ENCODE results near the gene JMJD4. TPM values are rescaled to one million over a fixed set of nuclear protein-coding genes. Genes with fewer than 3 reads are reported as not detected.

The JMJD4 gene
- polyA plus RNA-seq, 3 donors: 18.6 to 21.1 (median 18.8) TPM

DNA sequence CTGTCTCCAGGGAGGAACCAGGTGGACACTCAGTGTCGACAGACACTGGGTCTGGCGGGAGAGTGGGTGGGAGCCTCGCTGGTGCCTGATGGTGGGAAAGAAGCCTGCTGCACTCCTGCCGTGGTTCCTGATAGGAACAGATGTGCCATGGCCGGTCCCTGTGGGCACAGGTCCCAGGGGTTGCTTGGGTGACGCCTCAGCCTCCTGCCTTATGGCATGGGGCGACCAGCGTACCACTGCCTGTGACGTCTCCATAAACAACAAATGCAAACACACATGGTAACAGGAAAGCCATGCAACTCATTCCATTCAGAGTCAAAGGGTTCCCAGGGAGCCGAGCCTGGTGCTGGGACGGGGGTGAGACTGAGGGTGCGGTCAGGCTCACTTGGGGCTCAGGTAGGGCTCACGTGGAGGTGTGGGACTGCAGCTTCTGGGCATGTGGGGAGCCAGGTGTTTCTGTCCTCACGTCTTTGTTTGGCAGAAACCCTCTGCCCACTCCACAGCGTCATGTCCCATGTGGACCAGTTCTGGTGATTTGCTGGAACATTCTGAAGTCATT lies 34.9 kb upstream of the JMJD4 start:
- DNase-seq: no peak

DNA sequence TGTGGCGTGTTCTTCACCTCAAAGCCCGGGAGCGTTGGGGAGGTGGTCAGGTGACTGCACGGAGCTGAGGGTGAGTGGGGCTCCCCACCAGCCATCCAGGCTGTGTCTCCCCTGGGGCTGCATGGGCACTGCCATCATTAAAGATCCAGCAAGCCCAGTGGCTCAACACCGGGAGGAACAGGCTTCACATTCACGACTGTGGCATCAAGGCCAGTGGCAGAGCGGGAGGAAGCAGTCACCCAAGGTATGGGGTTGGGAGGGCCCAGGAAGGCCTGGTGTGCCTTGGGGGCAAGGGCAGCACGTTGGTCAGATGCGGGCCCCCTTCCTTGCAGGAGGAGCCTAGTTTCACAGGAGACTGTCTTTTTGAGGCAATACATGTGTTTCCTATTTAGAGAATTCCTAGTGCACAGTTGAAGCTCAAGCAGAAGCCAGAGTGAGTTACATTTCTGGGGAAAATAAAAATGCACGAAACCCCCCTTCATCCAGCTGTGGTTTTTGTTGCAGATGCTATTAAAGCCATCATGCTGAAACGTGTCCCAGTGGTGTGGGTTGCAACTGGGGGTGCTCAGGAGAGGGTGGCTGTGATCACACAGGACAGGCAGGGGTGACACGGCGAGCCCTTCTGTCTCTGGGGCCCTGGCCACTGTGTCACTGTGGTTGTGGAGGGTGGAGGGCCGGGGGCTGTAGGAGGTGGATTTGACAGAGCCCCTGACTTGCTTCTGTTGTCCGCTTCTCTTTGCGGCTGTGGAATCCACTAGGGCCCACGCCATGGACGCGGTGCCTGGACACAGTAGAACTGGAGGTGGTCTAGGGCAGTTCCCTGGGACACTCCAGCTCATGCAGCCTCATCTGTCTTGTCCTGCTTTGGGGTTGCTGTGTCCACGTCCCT lies 34.2 kb upstream of the JMJD4 start:
- DNase-seq: no peak

DNA sequence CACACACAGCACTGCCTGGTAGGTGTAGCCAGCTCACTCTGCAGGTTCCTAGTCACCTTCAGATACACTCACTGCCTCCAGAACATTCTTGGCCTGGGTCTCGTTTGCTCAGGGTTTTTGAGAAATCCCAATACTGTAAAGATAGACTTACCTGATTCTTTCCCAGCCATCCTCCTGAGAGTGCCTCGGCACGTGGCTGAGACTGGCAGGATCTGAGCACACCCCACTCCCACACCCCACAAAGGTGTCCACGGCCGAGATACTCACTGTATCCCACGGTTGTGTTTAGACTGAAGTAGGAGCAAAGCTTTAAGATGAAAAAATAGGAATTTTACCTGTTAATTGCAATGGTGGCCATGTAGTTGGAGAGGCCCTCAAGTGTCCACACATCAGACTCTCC lies 33.5 kb upstream of the JMJD4 start:
- DNase-seq: no peak

DNA sequence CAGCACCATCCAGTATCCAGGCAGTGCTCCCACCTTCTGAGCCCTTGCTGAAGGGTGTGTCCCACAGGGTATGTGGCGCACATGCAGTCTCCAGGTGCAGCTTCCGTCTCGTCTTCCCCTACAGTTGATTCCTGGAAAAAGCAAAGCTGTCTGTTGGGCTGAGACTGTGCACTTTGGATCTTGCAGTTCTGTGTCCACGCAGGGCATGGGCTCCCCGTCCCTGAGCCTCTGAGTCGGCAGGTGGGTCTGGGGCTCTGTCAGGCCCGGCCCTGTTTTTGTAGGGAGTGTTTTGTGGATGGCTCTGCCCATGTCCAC lies 33.0 kb upstream of the JMJD4 start:
- DNase-seq: no peak

DNA sequence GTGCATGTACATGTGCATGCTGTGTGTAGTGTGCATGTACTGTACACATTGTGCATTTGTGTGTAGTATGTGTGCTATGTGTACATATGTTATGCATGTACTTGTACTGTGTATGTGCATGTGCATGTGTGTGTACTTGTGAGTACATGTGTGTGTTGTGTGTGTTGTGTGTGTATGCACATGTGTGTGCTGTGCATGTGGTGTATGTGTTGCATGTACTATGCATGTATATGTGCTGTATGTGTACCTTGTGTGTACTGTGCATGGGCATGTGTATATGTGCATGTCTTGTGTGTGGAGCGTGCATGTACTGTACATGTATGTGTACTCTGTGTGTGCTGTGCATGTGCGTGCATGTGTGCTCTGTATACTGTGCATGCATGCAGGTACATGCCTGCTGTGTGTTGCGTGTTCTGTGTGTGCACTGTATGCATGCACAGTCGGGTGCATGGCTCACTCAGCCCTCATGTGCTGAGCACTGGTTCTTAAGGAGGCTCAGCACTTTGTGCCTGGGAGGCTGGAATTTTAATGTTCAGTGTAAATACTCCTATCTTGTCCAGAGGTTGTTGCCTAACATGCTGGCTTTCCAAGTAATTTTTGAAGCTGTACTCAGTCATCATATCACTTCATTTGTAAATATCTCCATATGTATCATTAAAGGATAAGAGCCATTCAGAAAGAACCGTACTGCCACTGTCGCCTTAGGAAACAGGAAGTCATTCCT lies 32.5 kb upstream of the JMJD4 start:
- DNase-seq: no peak

DNA sequence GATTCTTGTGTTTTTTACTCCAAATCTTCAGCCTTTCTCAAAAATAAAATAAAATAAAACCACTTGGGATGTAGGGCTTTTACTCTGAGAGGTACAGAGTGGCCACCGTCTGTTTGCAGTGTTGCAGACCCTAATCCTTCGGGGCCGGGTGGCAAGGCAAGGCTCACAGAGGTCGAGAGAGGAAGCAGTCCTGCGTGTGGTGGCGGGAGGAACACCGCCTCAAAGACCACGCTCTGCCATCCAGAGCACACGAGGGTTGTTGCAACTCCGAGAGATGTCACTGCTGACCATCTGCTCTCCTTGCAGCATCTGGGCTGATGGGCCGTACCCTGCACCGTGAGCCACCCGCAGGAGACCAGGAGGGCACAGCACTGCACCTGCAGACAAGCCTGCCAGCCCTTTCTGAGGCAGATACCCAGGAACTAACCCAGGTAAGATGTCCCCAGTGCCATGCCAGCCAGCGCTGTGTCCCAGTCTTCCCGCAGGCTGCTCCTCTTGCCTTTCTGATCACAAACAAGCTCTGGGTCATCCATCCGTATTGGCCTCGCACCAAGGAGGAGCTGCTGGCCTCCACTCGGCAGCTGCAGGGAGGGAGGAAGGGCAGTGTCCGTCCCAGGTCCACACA lies 31.7 kb upstream of the JMJD4 start:
- DNase-seq: no peak

DNA sequence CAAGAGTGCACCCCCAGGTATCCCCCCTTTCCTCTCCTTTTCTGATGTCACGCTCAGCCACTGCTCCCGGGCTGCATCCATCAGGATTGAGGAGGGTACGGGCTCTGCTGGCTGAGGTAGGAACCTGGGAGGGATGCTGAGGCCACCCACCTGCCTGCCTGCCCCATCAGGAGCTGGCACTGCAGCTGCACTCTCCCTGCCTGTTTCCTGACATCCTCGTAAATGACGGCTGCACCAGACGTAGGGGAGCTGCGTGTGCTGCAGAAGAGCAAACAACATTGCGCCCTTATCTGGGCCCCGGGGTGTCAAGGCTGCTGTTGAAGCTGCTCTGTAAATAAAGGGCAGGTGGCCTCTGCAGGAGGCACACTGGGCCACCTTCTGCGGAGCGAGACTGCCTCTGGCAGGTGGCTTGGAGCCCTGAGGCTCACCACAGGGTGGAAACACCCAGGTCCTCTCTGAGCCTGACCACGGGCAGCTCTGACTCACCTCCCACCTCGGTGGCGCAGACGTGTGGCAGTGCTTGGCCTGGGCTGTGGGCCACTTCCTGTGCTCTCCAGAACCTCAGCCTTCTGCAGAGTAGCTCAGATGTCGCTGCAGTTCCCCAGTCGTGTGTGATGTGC lies 31.0 kb upstream of the JMJD4 start:
- DNase-seq: no peak

DNA sequence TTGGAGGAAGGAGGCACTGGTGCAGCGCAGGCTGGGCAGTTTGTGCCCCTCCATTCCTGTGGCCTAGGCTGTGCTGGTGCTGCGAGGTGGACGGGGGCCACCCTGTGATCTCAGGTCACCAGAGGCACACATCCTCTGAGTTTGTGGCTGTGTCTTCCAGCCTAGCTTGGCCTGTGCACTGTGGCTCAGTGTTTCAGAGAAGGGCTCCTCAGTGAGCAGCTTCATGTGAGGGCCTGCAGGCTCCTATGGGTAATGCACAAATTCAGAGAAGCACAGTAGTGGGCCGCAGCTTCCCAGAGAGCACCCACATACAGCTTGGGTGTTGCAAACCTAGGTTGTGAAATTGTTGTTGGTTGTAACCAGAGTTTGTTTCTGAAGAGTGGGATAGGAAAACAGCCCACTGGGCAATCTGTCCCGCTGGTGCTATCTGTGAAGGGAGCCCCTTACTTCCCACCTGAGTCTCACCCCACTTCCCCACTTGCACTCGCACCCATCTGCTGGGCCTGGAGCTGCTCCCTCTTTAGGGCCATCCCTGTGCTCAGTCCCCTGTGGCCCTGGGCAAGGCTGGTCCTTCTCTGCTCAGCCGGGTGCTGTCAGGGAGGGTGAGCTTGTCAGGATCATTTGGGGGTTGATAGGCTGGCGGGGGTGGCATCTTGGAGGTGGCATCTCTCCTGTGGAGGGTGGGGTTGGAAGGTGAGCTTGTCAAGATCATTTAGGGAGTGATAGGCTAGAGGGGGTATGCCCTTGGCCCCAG lies 30.3 kb upstream of the JMJD4 start:
- DNase-seq: no peak

DNA sequence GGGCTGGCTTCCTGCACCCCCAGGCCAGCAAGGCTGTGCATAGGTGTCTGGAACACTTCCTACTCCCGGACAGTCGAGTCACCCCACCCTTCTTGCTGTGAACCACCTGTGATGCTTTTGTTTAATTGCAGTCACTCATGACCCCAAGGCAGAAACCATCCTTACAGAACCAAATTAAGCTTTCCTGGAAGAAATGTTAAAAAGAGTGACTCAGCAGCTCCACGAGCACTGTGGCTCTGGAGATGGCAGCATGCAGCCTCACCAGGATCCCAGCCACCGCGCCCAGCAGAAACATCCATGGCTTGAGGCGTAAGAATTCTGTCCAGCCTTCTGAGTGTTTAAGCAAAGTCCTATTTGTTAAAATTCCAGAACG lies 28.9 kb upstream of the JMJD4 start:
- DNase-seq: no peak

DNA sequence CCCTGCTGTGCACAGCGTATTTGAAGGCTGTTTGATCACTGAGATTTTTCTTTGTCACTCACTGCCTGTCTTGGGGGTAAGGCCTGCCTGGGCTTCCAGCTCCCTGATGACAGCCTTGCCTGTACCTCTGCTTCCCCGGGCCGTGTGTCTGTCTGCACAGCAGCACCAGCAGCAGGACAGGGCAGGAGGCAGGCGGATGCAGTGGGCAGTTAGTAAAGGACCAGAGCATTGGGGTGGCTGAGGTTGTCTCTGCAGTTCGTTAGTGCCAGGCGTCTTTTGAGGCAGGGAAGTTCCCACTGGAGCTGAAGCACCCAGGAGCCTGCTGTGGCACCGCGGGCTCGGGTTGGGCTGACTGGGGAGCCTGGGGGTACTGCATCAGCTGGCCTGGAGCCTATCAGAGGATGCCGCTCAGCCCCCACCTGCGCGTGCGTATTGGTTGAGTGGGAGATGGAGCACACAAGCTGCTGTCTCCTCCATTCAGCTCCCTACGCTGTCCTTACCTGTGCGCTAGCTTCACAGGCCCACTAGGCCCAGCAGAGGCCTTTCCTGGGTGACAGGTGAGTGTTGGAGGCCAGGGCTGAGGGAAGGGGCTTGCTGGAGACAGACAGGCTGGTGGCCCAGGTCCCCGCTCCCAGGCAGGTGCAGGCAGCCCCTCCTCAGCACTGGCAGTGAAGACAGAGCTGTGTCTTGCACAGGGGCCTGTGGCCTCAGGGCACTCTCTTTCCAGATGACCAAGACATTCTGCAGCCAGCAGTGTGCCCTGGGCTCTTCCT lies 28.3 kb upstream of the JMJD4 start:
- DNase-seq: no peak

DNA sequence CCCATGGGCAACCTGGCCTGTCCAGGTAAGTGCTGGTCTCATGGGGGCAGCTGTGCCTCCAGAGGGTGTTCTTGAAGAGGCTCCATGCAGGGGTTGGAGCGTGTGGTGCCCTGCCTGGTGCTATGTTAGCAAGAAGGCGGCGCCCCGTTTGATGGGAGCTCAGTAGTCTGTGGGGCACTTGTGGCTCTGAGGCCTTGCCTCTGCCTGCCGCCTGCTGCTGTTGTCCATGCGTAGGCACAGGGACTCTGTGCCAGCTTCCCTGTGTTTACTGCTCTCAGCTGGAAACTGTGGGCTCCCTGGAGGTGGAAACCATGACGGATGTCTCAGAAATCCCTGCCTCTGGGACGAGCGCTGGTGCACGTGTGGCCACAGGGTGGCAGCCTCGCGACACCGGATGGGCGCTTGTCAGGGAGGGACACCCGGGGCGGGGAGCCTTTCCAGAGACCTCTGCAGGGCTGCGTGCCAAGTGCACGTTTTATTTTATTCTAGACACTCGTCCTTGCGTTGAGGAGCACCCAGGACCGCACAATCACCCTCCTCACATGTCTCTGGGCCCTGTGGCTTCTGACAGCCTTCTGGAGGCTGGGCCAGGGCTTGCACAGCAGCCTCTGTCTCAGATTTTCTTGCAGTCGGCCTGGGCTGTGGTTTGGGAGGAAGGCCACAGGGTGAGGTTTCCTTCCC lies 27.3 kb upstream of the JMJD4 start:
- DNase-seq: peak; percentile 74

DNA sequence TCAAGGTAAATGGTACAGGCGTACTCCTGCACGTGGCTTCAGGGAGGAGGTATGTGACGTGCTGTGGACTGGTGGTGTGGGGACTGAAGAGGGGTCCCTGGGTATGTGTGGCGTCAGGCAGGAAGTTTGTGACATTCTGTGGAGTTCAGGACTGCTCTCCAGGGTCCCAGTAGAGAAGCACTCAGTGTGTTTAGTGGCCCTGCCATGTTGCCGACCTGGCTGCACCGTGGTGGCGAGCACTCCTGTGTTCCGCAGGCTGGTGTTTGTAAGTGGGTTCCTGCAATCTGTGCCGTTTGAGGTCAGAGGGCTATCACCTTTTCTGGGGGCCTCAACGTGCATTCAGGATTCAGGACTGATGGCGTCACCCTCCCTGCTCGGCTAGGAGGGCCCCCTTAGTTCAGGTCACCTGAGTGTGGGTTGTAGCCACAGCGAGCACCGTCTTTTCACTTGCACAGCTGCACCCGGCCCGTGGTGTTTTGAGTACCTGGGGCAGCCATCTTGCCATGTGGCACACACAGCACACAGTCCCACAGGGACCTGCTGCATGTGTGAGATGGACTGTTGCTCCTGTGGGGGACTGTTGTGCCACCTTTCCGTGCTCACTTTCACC lies 26.6 kb upstream of the JMJD4 start:
- no peak for DNase-seq

DNA sequence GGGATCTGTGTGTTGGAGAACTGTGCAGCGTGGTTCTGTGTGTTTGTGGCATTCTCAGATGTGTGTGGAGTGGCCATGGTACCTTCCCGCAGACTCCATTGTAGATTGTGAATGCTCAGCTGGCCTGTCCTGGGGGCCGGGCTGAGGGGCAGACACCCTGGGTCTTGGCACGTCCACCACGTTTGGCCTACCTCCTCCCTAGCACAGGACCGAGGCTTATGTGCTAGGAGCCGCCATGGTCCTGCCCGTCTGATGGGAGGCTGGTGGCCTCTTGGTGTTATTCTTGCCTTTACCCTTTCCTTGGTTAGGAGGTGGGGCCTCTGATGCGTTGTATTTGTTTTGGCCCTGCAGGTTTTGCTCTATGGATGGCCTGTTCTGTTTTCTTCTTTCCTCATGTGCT lies 25.3 kb upstream of the JMJD4 start:
- no peak for DNase-seq

DNA sequence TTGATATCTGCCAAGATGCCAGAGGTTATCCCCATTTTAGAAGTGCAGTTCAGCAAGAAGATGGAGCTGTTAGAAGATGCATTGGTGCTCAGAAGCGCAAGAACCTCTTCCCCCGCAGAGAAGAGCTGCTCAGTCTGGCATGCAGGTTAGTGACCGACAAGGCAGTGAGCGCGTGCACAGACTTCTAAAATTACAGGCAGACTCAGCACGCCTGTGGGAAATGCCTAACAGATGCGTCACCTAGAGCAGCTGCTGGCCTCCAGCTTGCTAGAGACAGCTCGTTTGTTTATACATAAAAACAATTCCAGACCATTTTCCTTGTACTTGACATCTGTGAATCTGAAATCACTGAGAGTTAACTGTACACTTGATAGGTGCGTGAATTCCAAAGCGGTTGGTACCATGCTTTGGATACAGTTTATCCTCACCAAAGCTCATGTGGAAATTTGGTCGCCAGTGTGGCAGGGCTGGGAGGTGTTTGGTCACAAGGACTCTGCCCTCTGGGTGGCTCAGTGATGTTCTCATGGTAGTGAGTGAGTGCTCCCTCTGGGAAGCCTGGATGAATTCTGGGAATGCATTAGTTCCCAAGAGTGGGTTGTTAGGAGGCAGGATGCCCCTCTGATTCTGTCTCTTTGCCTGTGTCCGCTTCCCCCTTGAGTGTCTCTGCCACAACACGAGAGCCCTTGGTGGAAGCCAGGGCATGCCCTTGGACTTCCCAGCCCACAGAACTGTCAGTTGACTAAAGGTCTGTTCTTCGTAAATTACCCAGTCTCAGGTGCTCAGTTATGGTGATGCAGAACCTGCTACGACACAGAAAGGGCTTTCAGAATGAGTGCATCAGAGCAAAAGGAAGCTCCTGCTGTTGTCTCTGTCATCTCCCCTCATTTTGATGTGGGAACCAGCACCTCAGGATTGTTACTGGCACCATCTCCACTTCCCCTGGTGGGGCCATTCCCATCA lies 24.5 kb upstream of the JMJD4 start:
- peak; percentile 74 for DNase-seq

DNA sequence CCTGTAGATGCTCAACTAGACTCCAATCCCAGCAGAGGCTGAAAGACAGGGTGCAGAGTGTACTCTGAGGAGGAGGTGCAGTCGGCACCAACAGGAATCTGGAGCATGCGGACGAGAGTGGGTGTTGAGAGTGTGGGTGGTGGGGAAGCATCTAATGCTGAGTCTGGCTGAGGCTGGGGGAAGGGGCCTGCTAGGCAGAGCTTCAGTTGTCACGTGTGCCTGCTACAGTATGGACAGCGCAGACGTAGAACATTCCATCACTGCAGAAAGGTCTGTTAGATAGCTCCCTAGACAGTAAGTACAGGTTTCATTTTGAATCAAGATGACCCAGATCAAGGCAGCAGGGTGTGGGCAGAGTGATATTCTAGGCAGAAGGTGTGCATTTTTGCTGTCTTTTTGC lies 23.3 kb upstream of the JMJD4 start:
- DNase-seq: no peak

DNA sequence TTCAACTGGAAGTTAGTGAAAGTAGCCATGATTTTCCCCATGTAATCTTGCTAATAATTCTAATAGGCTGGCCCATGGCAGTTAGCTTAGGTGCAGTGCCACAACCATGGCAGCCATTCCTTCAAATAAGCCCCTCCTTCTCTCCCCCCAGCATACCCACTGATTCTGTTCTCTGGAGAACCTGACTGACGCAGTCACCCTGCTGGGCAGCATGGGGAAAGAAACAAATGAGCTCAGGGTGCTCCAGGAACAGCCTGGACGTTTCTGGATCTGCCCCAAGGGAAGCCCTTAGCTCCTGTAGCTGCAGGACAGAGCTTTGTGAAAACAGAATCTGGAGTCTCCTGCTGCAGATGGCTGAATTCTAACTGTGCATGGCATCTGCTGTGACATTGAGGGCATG lies 22.7 kb upstream of the JMJD4 start:
- DNase-seq: no peak

DNA sequence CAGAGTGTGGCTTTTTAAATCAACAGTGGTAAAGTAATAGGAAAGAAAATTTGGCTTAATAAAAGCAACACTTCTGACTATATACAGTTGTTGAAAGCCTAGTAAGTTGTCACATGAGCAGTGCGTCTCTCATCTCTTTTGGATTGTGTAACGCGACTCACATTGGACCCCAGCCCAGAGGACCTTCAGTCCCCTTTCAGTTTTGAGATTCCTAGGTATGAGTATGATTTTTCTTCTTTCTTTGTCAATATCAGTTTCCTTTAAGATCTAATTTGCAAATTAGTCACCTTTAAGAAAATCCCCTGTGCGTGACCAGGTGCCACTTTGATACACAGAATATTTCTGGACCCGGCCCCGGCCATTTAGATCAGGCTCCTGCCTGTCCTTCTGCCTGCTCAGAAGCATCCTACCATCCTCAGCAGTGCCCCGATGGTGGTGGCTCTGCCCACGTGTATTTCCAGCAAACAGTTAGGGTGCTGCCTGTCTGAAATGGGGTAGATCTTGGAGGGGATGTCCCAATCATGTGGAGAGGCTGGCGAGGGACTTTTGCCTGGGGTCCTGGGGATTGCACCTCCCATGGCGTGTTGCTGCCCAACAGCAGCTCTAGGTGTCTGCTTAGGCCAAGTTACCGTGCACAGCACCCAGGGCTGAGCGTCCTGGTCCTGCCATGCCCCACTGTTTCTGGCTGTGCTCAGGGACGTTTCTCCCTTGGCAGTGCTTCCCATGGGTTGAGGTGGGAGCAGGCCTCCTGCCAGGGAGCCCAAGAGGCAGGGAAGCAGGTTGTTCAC lies 21.3 kb upstream of the JMJD4 start:
- DNase-seq: no peak

DNA sequence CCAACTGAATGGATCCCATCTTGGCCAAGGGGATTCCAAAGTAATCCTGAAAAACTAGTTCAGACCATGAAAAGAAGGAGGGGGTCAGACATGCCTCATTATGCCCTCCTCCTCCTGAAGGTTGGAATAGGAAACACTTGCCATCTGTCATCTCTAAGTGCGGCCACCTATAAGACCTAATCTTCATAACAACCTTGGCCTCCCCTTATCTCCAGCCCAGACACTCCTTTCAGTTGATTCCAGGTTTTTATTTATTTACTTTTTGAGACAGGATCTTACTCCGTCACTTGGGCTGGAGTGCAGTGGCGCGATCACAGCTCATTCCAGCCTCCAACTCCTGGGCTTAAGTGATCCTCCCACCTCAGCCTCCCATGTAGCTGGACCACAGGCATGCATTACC lies 19.9 kb upstream of the JMJD4 start:
- no peak for DNase-seq

All from renal pelvis (tissue), 4 donors.